Measurements from ENCODE around the gene NR1I3. TPM values are rescaled to one million over a fixed set of nuclear protein-coding genes. Genes with fewer than 3 reads are reported as not detected.

The NR1I3 gene
- total and polyA plus RNA-seq, 2 of the 13 experiments (the other 11 are each of a cell fraction or from before 2014, with no cell fraction given), result 0.62 to 0.95 TPM

DNA sequence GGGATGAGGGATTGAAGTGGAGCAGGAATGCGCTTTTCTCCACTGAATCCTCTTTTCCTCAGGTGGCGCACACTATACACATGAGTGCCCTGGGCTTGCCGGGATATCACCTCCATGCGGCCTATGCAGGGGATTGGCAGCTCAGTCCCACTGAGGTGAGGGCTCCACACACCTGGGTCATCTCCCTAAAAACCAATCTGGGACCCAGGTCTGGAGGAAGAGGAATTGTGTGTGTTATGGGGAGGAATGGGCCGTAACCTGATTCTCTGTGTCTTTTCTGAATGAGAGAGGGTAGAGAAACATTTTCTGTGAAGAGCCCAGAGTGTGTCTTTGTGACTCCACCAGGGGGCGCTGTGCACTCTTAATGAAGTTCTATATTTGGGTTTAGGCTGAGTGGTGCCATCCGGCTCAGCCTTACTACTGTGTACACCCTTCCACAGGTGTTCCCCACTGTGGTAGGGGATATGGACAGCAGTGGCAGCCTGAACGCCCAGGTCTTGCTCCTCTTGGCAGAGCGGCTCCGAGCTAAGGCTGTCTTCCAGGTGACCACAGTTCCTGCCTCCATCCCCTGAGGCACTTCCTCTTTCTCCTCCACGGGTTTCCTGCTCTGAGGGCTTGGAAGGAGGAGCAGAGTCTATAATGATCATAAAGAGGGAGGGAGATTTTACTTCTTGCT lies 10.7 kb downstream of the NR1I3 start (continued):
- TF ChIP-seq ZNF432 (CRISPR knock-in tag; IDR thresholded peaks at IDR 0.05; ENCODE audit: borderline replicate concordance), result no peak
- no peak for TF ChIP-seq KLF11 (CRISPR knock-in tag; IDR thresholded peaks at IDR 0.05)
- TF ChIP-seq STAG1 (CRISPR knock-in tag; IDR thresholded peaks at IDR 0.05), result peak; percentile 80
- no peak for TF ChIP-seq MBNL3 (CRISPR knock-in tag; conservative IDR thresholded peaks at IDR 0.05)
- peak; percentile 29; the same call in 1 of the 2 replicates for TF ChIP-seq IKZF5 (CRISPR knock-in tag; IDR thresholded peaks at IDR 0.05)
- TF ChIP-seq, protein P1, sequence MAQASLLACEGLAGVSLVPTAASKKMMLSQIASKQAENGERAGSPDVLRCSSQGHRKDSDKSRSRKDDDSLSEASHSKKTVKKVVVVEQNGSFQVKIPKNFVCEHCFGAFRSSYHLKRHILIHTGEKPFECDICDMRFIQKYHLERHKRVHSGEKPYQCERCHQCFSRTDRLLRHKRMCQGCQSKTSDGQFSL (CRISPR knock-in tag; IDR thresholded peaks at IDR 0.05), result no peak
- TF ChIP-seq, protein P2, sequence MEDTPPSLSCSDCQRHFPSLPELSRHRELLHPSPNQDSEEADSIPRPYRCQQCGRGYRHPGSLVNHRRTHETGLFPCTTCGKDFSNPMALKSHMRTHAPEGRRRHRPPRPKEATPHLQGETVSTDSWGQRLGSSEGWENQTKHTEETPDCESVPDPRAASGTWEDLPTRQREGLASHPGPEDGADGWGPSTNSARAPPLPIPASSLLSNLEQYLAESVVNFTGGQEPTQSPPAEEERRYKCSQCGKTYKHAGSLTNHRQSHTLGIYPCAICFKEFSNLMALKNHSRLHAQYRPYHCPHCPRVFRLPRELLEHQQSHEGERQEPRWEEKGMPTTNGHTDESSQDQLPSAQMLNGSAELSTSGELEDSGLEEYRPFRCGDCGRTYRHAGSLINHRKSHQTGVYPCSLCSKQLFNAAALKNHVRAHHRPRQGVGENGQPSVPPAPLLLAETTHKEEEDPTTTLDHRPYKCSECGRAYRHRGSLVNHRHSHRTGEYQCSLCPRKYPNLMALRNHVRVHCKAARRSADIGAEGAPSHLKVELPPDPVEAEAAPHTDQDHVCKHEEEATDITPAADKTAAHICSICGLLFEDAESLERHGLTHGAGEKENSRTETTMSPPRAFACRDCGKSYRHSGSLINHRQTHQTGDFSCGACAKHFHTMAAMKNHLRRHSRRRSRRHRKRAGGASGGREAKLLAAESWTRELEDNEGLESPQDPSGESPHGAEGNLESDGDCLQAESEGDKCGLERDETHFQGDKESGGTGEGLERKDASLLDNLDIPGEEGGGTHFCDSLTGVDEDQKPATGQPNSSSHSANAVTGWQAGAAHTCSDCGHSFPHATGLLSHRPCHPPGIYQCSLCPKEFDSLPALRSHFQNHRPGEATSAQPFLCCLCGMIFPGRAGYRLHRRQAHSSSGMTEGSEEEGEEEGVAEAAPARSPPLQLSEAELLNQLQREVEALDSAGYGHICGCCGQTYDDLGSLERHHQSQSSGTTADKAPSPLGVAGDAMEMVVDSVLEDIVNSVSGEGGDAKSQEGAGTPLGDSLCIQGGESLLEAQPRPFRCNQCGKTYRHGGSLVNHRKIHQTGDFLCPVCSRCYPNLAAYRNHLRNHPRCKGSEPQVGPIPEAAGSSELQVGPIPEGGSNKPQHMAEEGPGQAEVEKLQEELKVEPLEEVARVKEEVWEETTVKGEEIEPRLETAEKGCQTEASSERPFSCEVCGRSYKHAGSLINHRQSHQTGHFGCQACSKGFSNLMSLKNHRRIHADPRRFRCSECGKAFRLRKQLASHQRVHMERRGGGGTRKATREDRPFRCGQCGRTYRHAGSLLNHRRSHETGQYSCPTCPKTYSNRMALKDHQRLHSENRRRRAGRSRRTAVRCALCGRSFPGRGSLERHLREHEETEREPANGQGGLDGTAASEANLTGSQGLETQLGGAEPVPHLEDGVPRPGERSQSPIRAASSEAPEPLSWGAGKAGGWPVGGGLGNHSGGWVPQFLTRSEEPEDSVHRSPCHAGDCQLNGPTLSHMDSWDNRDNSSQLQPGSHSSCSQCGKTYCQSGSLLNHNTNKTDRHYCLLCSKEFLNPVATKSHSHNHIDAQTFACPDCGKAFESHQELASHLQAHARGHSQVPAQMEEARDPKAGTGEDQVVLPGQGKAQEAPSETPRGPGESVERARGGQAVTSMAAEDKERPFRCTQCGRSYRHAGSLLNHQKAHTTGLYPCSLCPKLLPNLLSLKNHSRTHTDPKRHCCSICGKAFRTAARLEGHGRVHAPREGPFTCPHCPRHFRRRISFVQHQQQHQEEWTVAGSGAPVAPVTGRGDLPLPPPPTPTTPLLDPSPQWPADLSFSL (CRISPR knock-in tag; IDR thresholded peaks at IDR 0.05), result peak; percentile 70; the same call in 1 of the 2 replicates
- TF ChIP-seq GATAD1 (CRISPR knock-in tag; IDR thresholded peaks at IDR 0.05), result no peak; the same call in 1 of the 2 replicates
- no peak for TF ChIP-seq SRSF4 (IDR thresholded peaks at IDR 0.05; ENCODE audit: low read depth, low read length, poor library complexity, severe bottlenecking)
- 0 out of 2 replicates have a peak, but pooled peaks have one; percentile 27 for TF ChIP-seq ZNF446 (CRISPR knock-in tag; IDR thresholded peaks at IDR 0.05)
- peak; percentile 70; the same call in 1 of the 2 replicates for TF ChIP-seq ZNF605 (CRISPR knock-in tag; IDR thresholded peaks at IDR 0.05)
- TF ChIP-seq ZNF614 (CRISPR knock-in tag; IDR thresholded peaks at IDR 0.05; ENCODE audit: borderline replicate concordance), result 0 out of 2 replicates have a peak, but pooled peaks have one; percentile 15
- TF ChIP-seq ZSCAN9 (CRISPR knock-in tag; IDR thresholded peaks at IDR 0.05; ENCODE audit: borderline replicate concordance), result no peak
- TF ChIP-seq SIN3B (IDR thresholded peaks at IDR 0.05; ENCODE audit: low read length), result 0 out of 2 replicates have a peak, but pooled peaks have one; percentile 19
- peak; percentile 63; the same call in 1 of the 2 replicates for TF ChIP-seq ZNF607 (CRISPR knock-in tag; IDR thresholded peaks at IDR 0.05; ENCODE audit: borderline replicate concordance)
- TF ChIP-seq CHCHD3 (CRISPR knock-in tag; IDR thresholded peaks at IDR 0.05), result no peak
- no peak for TF ChIP-seq ZNF451 (CRISPR knock-in tag; IDR thresholded peaks at IDR 0.05)
- 0 out of 2 replicates have a peak, but pooled peaks have one; percentile 3 for TF ChIP-seq FOSL2 (CRISPR knock-in tag; IDR thresholded peaks at IDR 0.05)
- TF ChIP-seq GATA4 (IDR thresholded peaks at IDR 0.05; ENCODE audit: borderline replicate concordance, low read depth), result no peak
- no peak for TF ChIP-seq MYPOP (CRISPR knock-in tag; IDR thresholded peaks at IDR 0.05)
- TF ChIP-seq ZNF772 (CRISPR knock-in tag; IDR thresholded peaks at IDR 0.05), result no peak
- TF ChIP-seq ZFP36L2 (CRISPR knock-in tag; IDR thresholded peaks at IDR 0.05), result no peak
